Stimulated activated CD8-positive, alpha-beta memory T cell treated with anti-CD3 and anti-CD28 coated beads, Interleukin-7, amount 100 ng/mL, for 48 hours (primary cell): ENCODE data around the gene MOGAT1.
"Not testable (repeated sequence)": the region's sequence is repeated elsewhere in the genome, so short reads cannot be mapped to it uniquely, and the experiment has no call there.

Source experiments
- DNase-seq, 2 donors: peaks; one replicate each; pipeline ENCODE4 v3.0.0-alpha.2; 2020; ENCODE audit warnings: low read depth in 1 of 2; ENCODE audit errors: extremely low read depth in 1 of 2

Gene MOGAT1

GRCh38 chr2:222669353-222669752 is 2.1 kb upstream of the MOGAT1 start:
- DNase-seq: no peak

GRCh38 chr2:222670191-222671038 is 1.0 kb upstream of the MOGAT1 start:
- no peak for DNase-seq

- no peak for DNase-seq
Measured at GRCh38 chr2:222672068-222672401, 577 bp downstream of the MOGAT1 start.

GRCh38 chr2:222673273-222673672 is 1.8 kb downstream of the MOGAT1 start:
- DNase-seq: no peak

- no peak for DNase-seq
Measured at GRCh38 chr2:222673883-222674282, 2.4 kb downstream of the MOGAT1 start.

- DNase-seq: no peak
Measured at GRCh38 chr2:222677981-222678380, 6.5 kb downstream of the MOGAT1 start.

GRCh38 chr2:222683805-222684204 is 12.3 kb downstream of the MOGAT1 start:
- DNase-seq: no peak

GRCh38 chr2:222686086-222686750 is 14.8 kb downstream of the MOGAT1 start:
- no peak for DNase-seq

GRCh38 chr2:222688917-222689316 is 17.5 kb downstream of the MOGAT1 start:
- DNase-seq: no peak

- no peak for DNase-seq
Measured at GRCh38 chr2:222689322-222689721, 17.9 kb downstream of the MOGAT1 start.

- peak; percentile 33 to 57 for DNase-seq
Measured at GRCh38 chr2:222690564-222691200, 19.2 kb downstream of the MOGAT1 start.

GRCh38 chr2:222693413-222693812 is 22.0 kb downstream of the MOGAT1 start:
- not testable (repeated sequence) for DNase-seq

GRCh38 chr2:222693837-222694236 is 22.4 kb downstream of the MOGAT1 start:
- DNase-seq: no peak

- DNase-seq: no peak
Measured at GRCh38 chr2:222698276-222698675, 26.8 kb downstream of the MOGAT1 start.

GRCh38 chr2:222701233-222701632 is 29.8 kb downstream of the MOGAT1 start:
- DNase-seq: no peak

GRCh38 chr2:222701721-222702131 is 30.3 kb downstream of the MOGAT1 start:
- DNase-seq: no peak

- DNase-seq: no peak
Measured at GRCh38 chr2:222703091-222703490, 31.6 kb downstream of the MOGAT1 start.

GRCh38 chr2:222703886-222704285 is 32.4 kb downstream of the MOGAT1 start:
- no peak for DNase-seq

- DNase-seq: no peak
Measured at GRCh38 chr2:222706616-222707015, 35.2 kb downstream of the MOGAT1 start.

GRCh38 chr2:222707102-222707688 is 35.7 kb downstream of the MOGAT1 start:
- DNase-seq: no peak

GRCh38 chr2:222707689-222708273 is 36.3 kb downstream of the MOGAT1 start:
- no peak for DNase-seq
